HuH-7.5 (cell line): ENCODE measurements around the gene KMT2A.

Experiments used
- DNase-seq: peaks from one replicate; pipeline ENCODE4 v3.0.0; 2011; ENCODE audit warnings: low spot score

The KMT2A gene

GRCh38 chr11:118488480-118489109, 52.3 kb downstream of the KMT2A start:
- DNase-seq: peak; percentile 55

- no peak for DNase-seq
Observed at GRCh38 chr11:118491041-118491440, 54.7 kb downstream of the KMT2A start.

- DNase-seq: no peak
Observed at GRCh38 chr11:118497831-118498230, 61.5 kb downstream of the KMT2A start.

- no peak for DNase-seq
Observed at GRCh38 chr11:118503216-118503615, 66.9 kb downstream of the KMT2A start.

- DNase-seq: no peak
Observed at GRCh38 chr11:118511601-118512000, 75.3 kb downstream of the KMT2A start.

GRCh38 chr11:118514103-118514502, 77.8 kb downstream of the KMT2A start:
- no peak for DNase-seq

GRCh38 chr11:118519549-118519948, 83.3 kb downstream of the KMT2A start:
- DNase-seq: no peak

- DNase-seq: no peak
Observed at GRCh38 chr11:118521892-118522311, 85.6 kb downstream of the KMT2A start.

GRCh38 chr11:118522571-118523072, 86.3 kb downstream of the KMT2A start:
- DNase-seq: peak; percentile 66

- no peak for DNase-seq
Observed at GRCh38 chr11:118524356-118524755, 88.1 kb downstream of the KMT2A start.

- DNase-seq: no peak
Observed at GRCh38 chr11:118524757-118525470, 88.6 kb downstream of the KMT2A start.

- DNase-seq: no peak
Observed at GRCh38 chr11:118526688-118527087, 90.4 kb downstream of the KMT2A start.

GRCh38 chr11:118527109-118527508, 90.8 kb downstream of the KMT2A start, which contains the start of gene TTC36:
Gene TTC36 (plus strand): TSS chr11:118527474. CDS start chr11:118527495, 21 bp downstream.
- DNase-seq: no peak

- no peak for DNase-seq
Observed at GRCh38 chr11:118528511-118528910, 92.2 kb downstream of the KMT2A start.

GRCh38 chr11:118529584-118530175, 93.4 kb downstream of the KMT2A start:
- DNase-seq: no peak

GRCh38 chr11:118530180-118530682, 93.9 kb downstream of the KMT2A start:
- DNase-seq: peak; percentile 44

GRCh38 chr11:118530683-118531596, 94.6 kb downstream of the KMT2A start, which contains the start of gene TMEM25:
Gene TMEM25 (plus strand): TSS chr11:118531192. CDS start chr11:118531802, 610 bp downstream.
- DNase-seq: peak; percentile 86

GRCh38 chr11:118531597-118532084, 95.3 kb downstream of the KMT2A start:
- DNase-seq: peak; percentile 29

GRCh38 chr11:118532091-118532490, 95.8 kb downstream of the KMT2A start:
- DNase-seq: no peak

GRCh38 chr11:118532852-118533768, 96.8 kb downstream of the KMT2A start:
- DNase-seq: no peak
